NCI-H1105 (cell line): Measurements from ENCODE around the gene RAF1.
"Not testable (repeated sequence)": the region's sequence is repeated elsewhere in the genome, so short reads cannot be mapped to it uniquely, and the experiment has no call there.

Source experiments
- DNase-seq: peaks from one replicate; lab custom pipeline; 2025; lab: John Stamatoyannopoulos, UW

Gene RAF1

GRCh38 chr3:12675115-12675810, 11.3 kb upstream of the RAF1 start:
- no peak for DNase-seq

- not testable (repeated sequence) for DNase-seq
Measured at GRCh38 chr3:12673956-12674736, 10.2 kb upstream of the RAF1 start.

- DNase-seq, result no peak
Measured at GRCh38 chr3:12671120-12671450, 7.2 kb upstream of the RAF1 start.

- DNase-seq, result no peak
Measured at GRCh38 chr3:12670365-12671119, 6.6 kb upstream of the RAF1 start.

GRCh38 chr3:12663401-12663935, 449 bp downstream of the RAF1 start:
- DNase-seq, result no peak

GRCh38 chr3:12662593-12663400, 1.1 kb downstream of the RAF1 start:
- DNase-seq, result no peak

GRCh38 chr3:12661926-12662592, 1.9 kb downstream of the RAF1 start:
- DNase-seq, result no peak

- not testable (repeated sequence) for DNase-seq
Measured at GRCh38 chr3:12661375-12661774, 2.5 kb downstream of the RAF1 start.

- DNase-seq, result no peak
Measured at GRCh38 chr3:12660196-12660595, 3.7 kb downstream of the RAF1 start.

GRCh38 chr3:12659316-12660015, 4.5 kb downstream of the RAF1 start:
- DNase-seq, result no peak

GRCh38 chr3:12658593-12659058, 5.3 kb downstream of the RAF1 start:
- no peak for DNase-seq

- DNase-seq, result no peak
Measured at GRCh38 chr3:12656850-12657249, 7.1 kb downstream of the RAF1 start.

- DNase-seq, result no peak
Measured at GRCh38 chr3:12656193-12656592, 7.7 kb downstream of the RAF1 start.

GRCh38 chr3:12655701-12656100, 8.2 kb downstream of the RAF1 start:
- DNase-seq, result no peak

GRCh38 chr3:12653747-12654146, 10.2 kb downstream of the RAF1 start:
- DNase-seq, result no peak

GRCh38 chr3:12648384-12648959, 15.4 kb downstream of the RAF1 start:
- DNase-seq, result no peak

- no peak for DNase-seq
Measured at GRCh38 chr3:12644331-12644937, 19.5 kb downstream of the RAF1 start.

GRCh38 chr3:12643724-12644123, 20.2 kb downstream of the RAF1 start:
- DNase-seq, result no peak

- DNase-seq, result no peak
Measured at GRCh38 chr3:12643010-12643380, 20.9 kb downstream of the RAF1 start.

GRCh38 chr3:12640853-12641252, 23.1 kb downstream of the RAF1 start:
- not testable (repeated sequence) for DNase-seq
